Psoas muscle (tissue), 8 donors: Measurements from ENCODE around the gene CKLF. TPM values are rescaled to one million over a fixed set of nuclear protein-coding genes. Genes with fewer than 3 reads are reported as not detected.

Experiments
- ATAC-seq, 4 donors: fragments of 200-7000 bp; cut with Tn5 transposase; one replicate each; pipeline ENCODE4 v1.9.1; 2020; ENCODE audit warnings: moderate library complexity in 3 of 4, mild to moderate bottlenecking in 2 of 4
- DNase-seq, 2 donors: peaks; one replicate each; pipeline ENCODE4 v3.0.0-alpha.2; 2020
- H3K27ac ChIP-seq: fragments of 200-600 bp; one replicate; pipeline ENCODE4 v1.8.0; 2022
- H3K27me3 ChIP-seq, 3 donors: fragments of 200-600 bp in 1 of 3; one replicate each; pipeline versions ENCODE4 v1.6.1 to v1.8.0; 2013 to 2022; ENCODE audit warnings: low read length in 2 of 3, mild to moderate bottlenecking in 2 of 3, moderate library complexity in 1 of 3; ENCODE audit not compliant: insufficient read depth in 3 of 3
- H3K36me3 ChIP-seq, 2 donors: fragments of 200-600 bp in 1 of 2; one replicate each; pipeline versions ENCODE4 v1.6.1 to v1.8.0; 2013 to 2022; ENCODE audit warnings: low read depth in 1 of 2, mild to moderate bottlenecking in 1 of 2, moderate library complexity in 1 of 2; ENCODE audit not compliant: insufficient read depth in 1 of 2
- H3K4me1 ChIP-seq: fragments of 200-600 bp; one replicate; pipeline ENCODE4 v1.8.0; 2022
- H3K4me3 ChIP-seq: fragments of 200-600 bp; one replicate; pipeline ENCODE4 v1.8.0; 2022; ENCODE audit warnings: mild to moderate bottlenecking
- H3K9me3 ChIP-seq: fragments of 200-600 bp; one replicate; pipeline ENCODE4 v1.8.0; 2022
- WGBS, 3 donors: extraction: QIAGEN DNeasy Blood & Tissue Kit; methylation state at CpG; one replicate each; pipeline versions ENCODE4 v1.1.6 to v1.1.7; 2013; 5-methylcytosine and 5-hydroxymethylcytosine counted together
- intact Hi-C, 2 donors: fragments of 100-400 bp; cut with DNase I; formaldehyde crosslinking; loops; one replicate each; pipeline versions ENCODE4 v1.11.0 to v1.14.2; 2022
- polyA plus RNA-seq, 3 donors: library from polyadenylated mRNA; stranded (reverse); fragments of 200-250 nt; gene quantifications; one replicate each; pipeline ENCODE4 v1.2.3, GENCODE V29; 2013
- total RNA-seq, 4 donors: library from RNA; stranded (reverse); fragmentation: NEBNext Ultra II Directional in 2 of 4; extraction: Animal tissue kit (Norgen Biotek cat#: 25700) in 2 of 4; gene quantifications; one replicate each; pipeline versions ENCODE4 v1.2.1 to v1.2.4, GENCODE V29; 2021 to 2023
- TF ChIP-seq, protein P1 (sequence below): fragments of 200-600 bp; IDR thresholded peaks from one replicate; pipeline ENCODE4 v1.8.0; 2022; ENCODE audit warnings: antibody characterized with exemption
- donor health status: healthy with polysubstance abuse.
- donor health status: DM: no; HTN: no; CAD: no; lungs with moderate emphysema.
- donor health status: Bipolar disorder and iron deficiency.
- donor health status: healthy.
- donor health status: DM: yes; HTN: yes; CAD: no.
- donor health status: DM: no; HTN: no; CAD: no.
- donor health status: DM: no; HTN: no; CAD: no.
- donor health status: DM: yes; HTN: yes; CAD: no.

Gene CKLF
- total and polyA plus RNA-seq, 7 donors, result 4.1 to 21.1 (median 6.6) TPM

DNA sequence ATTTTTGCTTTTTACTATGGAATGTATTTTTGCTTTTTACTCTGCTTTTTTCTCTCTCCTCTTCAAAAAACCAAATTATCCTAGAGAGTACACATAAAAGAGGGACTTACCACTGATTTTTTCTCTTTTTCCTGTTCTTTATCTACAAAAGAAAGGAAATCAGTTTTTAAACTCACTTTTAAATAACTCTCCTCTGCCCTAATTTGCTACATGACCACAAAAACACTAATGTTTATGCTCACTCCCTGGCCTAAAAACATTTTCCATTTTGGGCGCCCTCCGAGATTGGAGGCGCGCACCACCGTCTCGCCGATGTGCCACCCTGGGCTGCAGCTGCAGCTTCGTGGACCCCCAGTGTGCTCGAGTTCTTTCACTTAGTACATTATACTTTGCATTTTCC is 3.5 kb upstream of the CKLF start:
- H3K4me1 ChIP-seq, result peaks cover 37% of the 10 kb centered on the region
- intact Hi-C loops, result loop anchor here in 1 of 2 donors (5.0 kb wide), 1 partner anchor 72 kb away; no protein-coding TSS in a partner anchor
- H3K9me3 ChIP-seq, result no peaks in the 10 kb centered on the region
- ATAC-seq, result no peak
- H3K27ac ChIP-seq, result peak overlapping the region; percentile 92
- TF ChIP-seq, protein P1, sequence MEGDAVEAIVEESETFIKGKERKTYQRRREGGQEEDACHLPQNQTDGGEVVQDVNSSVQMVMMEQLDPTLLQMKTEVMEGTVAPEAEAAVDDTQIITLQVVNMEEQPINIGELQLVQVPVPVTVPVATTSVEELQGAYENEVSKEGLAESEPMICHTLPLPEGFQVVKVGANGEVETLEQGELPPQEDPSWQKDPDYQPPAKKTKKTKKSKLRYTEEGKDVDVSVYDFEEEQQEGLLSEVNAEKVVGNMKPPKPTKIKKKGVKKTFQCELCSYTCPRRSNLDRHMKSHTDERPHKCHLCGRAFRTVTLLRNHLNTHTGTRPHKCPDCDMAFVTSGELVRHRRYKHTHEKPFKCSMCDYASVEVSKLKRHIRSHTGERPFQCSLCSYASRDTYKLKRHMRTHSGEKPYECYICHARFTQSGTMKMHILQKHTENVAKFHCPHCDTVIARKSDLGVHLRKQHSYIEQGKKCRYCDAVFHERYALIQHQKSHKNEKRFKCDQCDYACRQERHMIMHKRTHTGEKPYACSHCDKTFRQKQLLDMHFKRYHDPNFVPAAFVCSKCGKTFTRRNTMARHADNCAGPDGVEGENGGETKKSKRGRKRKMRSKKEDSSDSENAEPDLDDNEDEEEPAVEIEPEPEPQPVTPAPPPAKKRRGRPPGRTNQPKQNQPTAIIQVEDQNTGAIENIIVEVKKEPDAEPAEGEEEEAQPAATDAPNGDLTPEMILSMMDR, result no peak
- H3K36me3 ChIP-seq, result peaks cover 0 to 33% of the 10 kb centered on the region in 2 donors
- WGBS, 3 donors, result 35 to 61% (median 39%) methylated on average over 9 of the region's 9 CpGs
- DNase-seq, result no peak
- peak overlapping the region; percentile 92 for H3K4me3 ChIP-seq
- H3K27me3 ChIP-seq, result no peaks in the 10 kb centered on the region

DNA sequence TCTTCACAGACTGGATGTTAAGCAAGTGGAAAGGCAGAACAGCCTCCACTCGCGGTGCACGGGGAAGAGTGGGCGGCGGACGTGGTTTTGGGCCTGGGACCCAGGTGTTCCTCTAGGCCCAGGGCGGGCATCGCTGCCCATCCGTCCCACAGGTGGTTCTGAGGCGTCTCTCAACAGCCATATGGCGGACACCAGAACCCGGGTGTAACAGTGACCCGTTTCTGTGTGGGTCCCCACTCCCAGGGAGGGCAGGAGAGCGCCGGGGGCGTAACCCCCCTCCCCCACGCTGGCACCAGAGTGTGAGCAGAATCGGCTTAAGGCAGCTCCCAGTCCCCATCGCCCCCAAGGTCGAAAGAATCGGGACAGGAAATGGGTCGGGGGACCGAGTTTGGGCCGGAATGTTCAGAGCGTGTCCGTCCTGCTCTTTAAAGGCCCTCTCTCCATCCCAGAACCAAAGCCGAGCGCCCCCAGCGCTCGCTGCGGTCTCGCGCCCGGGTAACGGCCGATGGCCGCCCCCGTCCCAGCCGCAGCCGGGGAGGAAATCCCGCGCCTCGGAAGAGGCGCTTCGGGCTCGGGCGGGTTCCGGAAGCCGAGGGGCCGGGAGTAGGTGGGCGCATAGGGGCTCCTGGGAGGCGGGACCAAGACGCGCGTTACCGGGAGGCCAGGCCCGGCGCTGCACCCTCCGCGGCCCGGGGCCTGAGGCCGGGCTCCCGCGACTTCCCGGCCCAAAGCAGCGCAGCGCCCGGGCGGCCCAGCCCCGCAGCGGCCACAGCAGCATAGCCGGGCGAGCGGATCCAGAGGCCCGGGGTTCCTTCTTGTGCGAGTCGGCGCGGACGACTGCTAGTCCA is 2.9 kb upstream of the CKLF start, which contains the start of gene TK2:
TSS of gene TK2 (minus strand) at position 839 of the 848 bp plus-strand sequence. CDS start at position 778, 61 bp downstream.
- ATAC-seq (peak; percentile 63 to 69 (median 66)), DNase-seq (peak; percentile 75 to 84)
- intact Hi-C loops, result loop anchor here in 1 of 2 donors (5.0 kb wide), 2 partner anchors 32 to 72 kb away; no protein-coding TSS in a partner anchor
- 1 to 4% (median 2%) methylated on average over 60 to 80 of the region's 80 CpGs for whole genome bisulfite sequencing, 3 donors
- H3K27me3 ChIP-seq, result no peaks in the 10 kb centered on the region
- H3K36me3 ChIP-seq, result peaks cover 0 to 27% of the 10 kb centered on the region in 2 donors
- TF ChIP-seq, protein P1, result peak; percentile 17
- no peaks in the 10 kb centered on the region for H3K9me3 ChIP-seq
- peak within 1 kb of the TSS; percentile 92 for H3K27ac ChIP-seq
- H3K4me3 ChIP-seq, result peak within 1 kb of the TSS; percentile 92
- peaks cover 40% of the 10 kb centered on the region for H3K4me1 ChIP-seq

DNA sequence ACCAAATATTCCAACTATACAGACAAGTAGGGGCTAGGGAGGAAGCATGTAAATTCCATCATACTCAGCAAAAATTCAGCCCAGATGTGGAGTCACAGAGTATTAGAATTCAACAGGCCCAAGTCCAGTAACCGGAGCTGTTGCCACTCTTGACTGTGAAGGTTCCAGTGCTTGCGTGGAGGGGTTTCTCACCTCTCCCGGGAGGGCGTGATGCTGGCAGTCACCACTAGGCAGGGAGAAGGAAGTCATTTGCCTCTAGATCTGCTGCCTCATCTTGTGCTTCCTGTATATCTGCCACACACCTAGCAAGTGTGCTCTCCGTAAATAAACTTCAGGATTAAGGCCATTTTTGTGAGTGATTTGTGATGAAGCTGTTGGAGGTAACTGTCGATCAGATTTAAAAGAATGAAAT is 1.0 kb upstream of the CKLF start:
- Histone ChIP-seq H3K9me3 (no peaks in the 10 kb centered on the region), H3K36me3 (peaks cover 0 to 14% of the 10 kb centered on the region in 2 donors), H3K4me1 (peaks cover 40% of the 10 kb centered on the region), H3K4me3 (peak overlapping the region; percentile 68), H3K27ac (peak overlapping the region; percentile 86), H3K27me3 (no peaks in the 10 kb centered on the region)
- intact Hi-C loops, result loop anchor here in 1 of 2 donors (5.0 kb wide), 1 partner anchor 34 kb away; no protein-coding TSS in a partner anchor
- ATAC-seq, result peak in 2 of 4 donors; percentile 22 to 39
- DNase-seq, result peak in 1 of 2 donors; percentile 35
- 41 to 44% (median 43%) methylated on average over 6 of the region's 6 CpGs for WGBS, 3 donors
- TF ChIP-seq, protein P1, result peak; percentile 18

DNA sequence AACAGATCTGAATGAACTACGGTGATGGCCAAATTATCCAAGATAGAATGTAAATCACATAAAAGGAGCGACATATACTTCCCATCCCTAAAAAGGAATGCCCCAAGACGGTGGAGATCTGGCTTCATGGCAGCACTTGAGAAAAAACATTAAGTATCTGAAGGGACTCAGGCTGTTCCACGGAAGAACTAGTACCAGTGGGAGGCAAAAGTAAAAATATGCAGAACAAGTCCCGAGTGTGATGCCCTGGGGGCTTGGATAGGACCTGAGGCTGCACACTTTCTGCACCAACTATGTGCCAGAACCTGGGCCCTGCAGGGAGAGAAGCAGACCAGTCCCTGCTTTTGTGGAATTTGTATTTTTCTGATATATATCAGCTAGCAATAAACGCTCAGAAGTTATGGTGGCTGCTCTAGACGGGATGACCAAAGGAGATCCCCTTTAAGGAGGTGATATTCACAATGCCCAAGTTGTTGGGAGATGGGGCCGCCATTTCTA is 539 bp upstream of the CKLF start:
- peak overlapping the region; percentile 86 for H3K27ac ChIP-seq
- no peaks in the 10 kb centered on the region for H3K27me3 ChIP-seq
- ATAC-seq (peak in 2 of 4 donors; percentile 0 to 6), DNase-seq (no peak)
- intact Hi-C loops, result loop anchor here in 1 of 2 donors (5.0 kb wide), 1 partner anchor 35 kb away; no protein-coding TSS in a partner anchor
- H3K4me1 ChIP-seq, result peaks cover 40% of the 10 kb centered on the region
- H3K4me3 ChIP-seq, result peak overlapping the region; percentile 68
- no peaks in the 10 kb centered on the region for H3K9me3 ChIP-seq
- H3K36me3 ChIP-seq, result peaks cover 0 to 10% of the 10 kb centered on the region in 2 donors
- TF ChIP-seq, protein P1, result no peak
- 30 to 39% (median 33%) methylated on average over 8 of the region's 8 CpGs for WGBS, 3 donors
